NT2/D1 (cell line): Measurements from ENCODE around the gene ONECUT3.

ENCODE experiments used
- SUZ12 ChIP-seq: IDR thresholded peaks from 2 replicates; pipeline ENCODE4 v1.6.1; 2011; ENCODE audit not compliant: insufficient read length, insufficient read depth; ENCODE audit errors: extremely low read depth
- YY1 ChIP-seq: IDR thresholded peaks from 2 replicates; pipeline ENCODE4 v1.6.1; 2011; ENCODE audit not compliant: insufficient read length, insufficient read depth
- ZNF274 ChIP-seq: IDR thresholded peaks from 2 replicates; pipeline ENCODE4 v1.6.1; 2011; ENCODE audit warnings: mild to moderate bottlenecking, low read depth, low read length

- TF ChIP-seq ZNF274 (no peak), SUZ12 (no peak), YY1 (no peak)
Measured at GRCh38 chr19:1819341-1820255, 66.3 kb downstream of the ONECUT3 start.
